DOHH2 (cell line): ENCODE measurements around the gene KIF6.

Experiments
- H3F3A ChIP-seq: fragments of 200-600 bp; sonication (generic), shearing (Covaris generic); 2 replicates; pipeline ENCODE4 v1.6.0; 2016; ENCODE audit warnings: antibody characterized with exemption, mild to moderate bottlenecking; ENCODE audit not compliant: control insufficient read depth, insufficient read depth
- H3K27ac ChIP-seq: fragments of 200-600 bp; sonication (generic); 2 replicates; pipeline ENCODE4 v1.5.1; 2014; ENCODE audit warnings: low read depth, mild to moderate bottlenecking, low read length, moderate library complexity
- H3K27me3 ChIP-seq: fragments of 200-600 bp; sonication (generic); 2 replicates; pipeline ENCODE4 v1.6.1; 2014; ENCODE audit warnings: mild to moderate bottlenecking, low read length, mixed read lengths; ENCODE audit not compliant: control insufficient read depth
- H3K36me3 ChIP-seq: fragments of 200-600 bp; sonication (generic); 2 replicates; pipeline ENCODE4 v1.6.1; 2014; ENCODE audit warnings: mild to moderate bottlenecking, low read length, moderate library complexity, mixed read lengths; ENCODE audit not compliant: control insufficient read depth
- H3K4me1 ChIP-seq: fragments of 200-600 bp; sonication (generic); 2 replicates; pipeline ENCODE4 v1.6.1; 2014; ENCODE audit warnings: mild to moderate bottlenecking, low read length, mixed read lengths; ENCODE audit not compliant: control insufficient read depth
- H3K4me2 ChIP-seq: fragments of 200-600 bp; sonication (generic); 2 replicates; pipeline ENCODE4 v1.6.0; 2014; ENCODE audit warnings: mild to moderate bottlenecking, low read length, moderate library complexity
- H3K4me3 ChIP-seq: fragments of 200-600 bp; sonication (generic); 2 replicates; pipeline ENCODE4 v1.5.1; 2014; ENCODE audit warnings: mild to moderate bottlenecking, low read length, mixed read lengths
- H3K79me2 ChIP-seq: fragments of 200-600 bp; sonication (generic); 2 replicates; pipeline ENCODE4 v1.6.1; 2014; ENCODE audit warnings: mild to moderate bottlenecking, low read length, mixed read lengths; ENCODE audit not compliant: control insufficient read depth
- H3K9me2 ChIP-seq: fragments of 200-600 bp; sonication (generic); replicated peaks from 2 replicates; pipeline ENCODE4 v1.6.1; 2014; ENCODE audit warnings: mild to moderate bottlenecking, low read length, mixed read lengths; ENCODE audit not compliant: control insufficient read depth
- H3K9me3 ChIP-seq: fragments of 200-600 bp; sonication (generic); 2 replicates; pipeline ENCODE4 v1.6.1; 2014; ENCODE audit warnings: antibody characterized with exemption, low read length, mixed read lengths; ENCODE audit not compliant: control insufficient read depth, insufficient read depth
- H4K20me1 ChIP-seq: fragments of 200-600 bp; sonication (generic); 2 replicates; pipeline ENCODE4 v1.6.0; 2014; ENCODE audit warnings: low read depth, mild to moderate bottlenecking, antibody characterized with exemption, low read length, moderate library complexity; ENCODE audit not compliant: control insufficient read depth, insufficient read depth
- EZH2phosphoT487 ChIP-seq: fragments of 200-600 bp; sonication (generic); IDR thresholded peaks from 2 replicates; pipeline ENCODE4 v1.6.1; 2017; ENCODE audit warnings: borderline replicate concordance, mild to moderate bottlenecking, antibody characterized with exemption, low read length, moderate library complexity, mixed read lengths
- TF ChIP-seq, protein P1 (sequence below): fragments of 200-600 bp; sonication (generic); IDR thresholded peaks from one replicate; pipeline ENCODE4 v1.5.1; 2014; ENCODE audit warnings: antibody characterized with exemption, mild to moderate bottlenecking, low read depth, low read length; ENCODE audit not compliant: poor library complexity, severe bottlenecking

KIF6 gene

DNA sequence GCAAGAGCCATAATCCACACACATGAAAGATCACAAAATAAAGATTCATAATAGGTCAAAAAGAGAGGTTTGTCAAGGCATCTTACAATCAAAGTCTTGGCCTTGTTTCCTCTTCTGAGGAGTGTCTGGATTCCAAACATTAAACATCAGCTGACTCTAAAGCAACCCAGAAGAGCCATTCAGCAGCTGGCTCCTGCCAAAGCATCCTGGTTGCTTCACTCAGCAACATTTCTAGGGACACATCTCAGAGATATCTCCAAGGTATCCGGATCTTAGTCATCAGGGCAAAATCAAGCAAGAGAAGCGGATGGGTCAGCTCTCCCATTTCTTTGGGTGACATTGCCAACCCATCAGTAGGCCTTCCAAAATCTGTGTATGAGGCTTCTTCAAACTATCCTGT, 139.6 kb downstream of the KIF6 start:
- H3K36me3 ChIP-seq = no peaks in the 10 kb centered on the region
- no peak overlapping the region for H3K4me2 ChIP-seq
- H3K9me3 ChIP-seq = no peaks in the 10 kb centered on the region
- H3K79me2 ChIP-seq = no peaks in the 10 kb centered on the region
- no peaks in the 10 kb centered on the region for H3K27me3 ChIP-seq
- H3K4me3 ChIP-seq = no peak overlapping the region
- no peaks in the 10 kb centered on the region for H3K9me2 ChIP-seq
- H4K20me1 ChIP-seq = no peaks in the 10 kb centered on the region
- H3K4me1 ChIP-seq = no peaks in the 10 kb centered on the region
- no peak for TF ChIP-seq EZH2phosphoT487
- TF ChIP-seq, protein P1, sequence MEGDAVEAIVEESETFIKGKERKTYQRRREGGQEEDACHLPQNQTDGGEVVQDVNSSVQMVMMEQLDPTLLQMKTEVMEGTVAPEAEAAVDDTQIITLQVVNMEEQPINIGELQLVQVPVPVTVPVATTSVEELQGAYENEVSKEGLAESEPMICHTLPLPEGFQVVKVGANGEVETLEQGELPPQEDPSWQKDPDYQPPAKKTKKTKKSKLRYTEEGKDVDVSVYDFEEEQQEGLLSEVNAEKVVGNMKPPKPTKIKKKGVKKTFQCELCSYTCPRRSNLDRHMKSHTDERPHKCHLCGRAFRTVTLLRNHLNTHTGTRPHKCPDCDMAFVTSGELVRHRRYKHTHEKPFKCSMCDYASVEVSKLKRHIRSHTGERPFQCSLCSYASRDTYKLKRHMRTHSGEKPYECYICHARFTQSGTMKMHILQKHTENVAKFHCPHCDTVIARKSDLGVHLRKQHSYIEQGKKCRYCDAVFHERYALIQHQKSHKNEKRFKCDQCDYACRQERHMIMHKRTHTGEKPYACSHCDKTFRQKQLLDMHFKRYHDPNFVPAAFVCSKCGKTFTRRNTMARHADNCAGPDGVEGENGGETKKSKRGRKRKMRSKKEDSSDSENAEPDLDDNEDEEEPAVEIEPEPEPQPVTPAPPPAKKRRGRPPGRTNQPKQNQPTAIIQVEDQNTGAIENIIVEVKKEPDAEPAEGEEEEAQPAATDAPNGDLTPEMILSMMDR = no peak
- no peak overlapping the region for H3K27ac ChIP-seq
- H3F3A ChIP-seq = no peaks in the 10 kb centered on the region

DNA sequence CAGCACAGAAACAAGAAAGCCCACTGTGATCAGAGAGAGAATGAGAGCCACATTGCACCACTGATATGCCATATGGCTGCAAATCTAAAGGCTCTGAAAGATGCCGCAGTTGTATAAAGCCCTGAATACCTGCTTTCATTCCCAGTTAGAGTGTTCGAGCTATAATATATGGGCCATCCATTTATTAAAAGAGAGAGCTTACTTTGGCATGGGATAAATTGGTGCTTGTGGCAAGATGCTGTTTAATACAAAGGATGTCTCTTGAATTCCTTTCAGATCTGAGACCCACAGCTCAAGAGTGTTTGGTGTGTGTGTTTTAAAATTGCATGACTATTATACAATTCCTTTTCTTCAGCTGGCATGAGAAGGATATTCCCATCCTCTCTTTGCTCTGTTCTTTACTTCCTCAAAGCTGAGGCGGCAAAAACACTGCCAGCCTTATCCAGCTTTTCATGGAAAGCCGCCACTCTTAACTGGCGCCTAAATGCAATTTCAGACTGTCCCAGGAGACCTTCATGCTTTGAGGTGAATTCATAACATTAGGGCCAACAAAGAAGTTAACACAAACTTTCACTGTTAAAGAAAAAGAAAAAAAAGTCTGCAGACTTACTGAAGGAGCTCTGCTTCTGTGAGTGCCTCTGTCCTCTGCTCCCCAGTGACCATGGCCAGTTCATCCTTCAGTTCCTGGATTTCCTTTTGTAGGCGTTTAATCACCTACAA, 147.6 kb downstream of the KIF6 start:
- Histone ChIP-seq H3K4me3 (no peak overlapping the region), H3K4me1 (no peaks in the 10 kb centered on the region), H3F3A (no peaks in the 10 kb centered on the region), H3K9me2 (no peaks in the 10 kb centered on the region), H3K36me3 (no peaks in the 10 kb centered on the region), H3K27ac (no peak overlapping the region), H3K27me3 (no peaks in the 10 kb centered on the region), H4K20me1 (no peaks in the 10 kb centered on the region), H3K79me2 (no peaks in the 10 kb centered on the region), H3K4me2 (no peak overlapping the region), H3K9me3 (no peaks in the 10 kb centered on the region)
- no peak for TF ChIP-seq EZH2phosphoT487
- TF ChIP-seq, protein P1 = no peak

DNA sequence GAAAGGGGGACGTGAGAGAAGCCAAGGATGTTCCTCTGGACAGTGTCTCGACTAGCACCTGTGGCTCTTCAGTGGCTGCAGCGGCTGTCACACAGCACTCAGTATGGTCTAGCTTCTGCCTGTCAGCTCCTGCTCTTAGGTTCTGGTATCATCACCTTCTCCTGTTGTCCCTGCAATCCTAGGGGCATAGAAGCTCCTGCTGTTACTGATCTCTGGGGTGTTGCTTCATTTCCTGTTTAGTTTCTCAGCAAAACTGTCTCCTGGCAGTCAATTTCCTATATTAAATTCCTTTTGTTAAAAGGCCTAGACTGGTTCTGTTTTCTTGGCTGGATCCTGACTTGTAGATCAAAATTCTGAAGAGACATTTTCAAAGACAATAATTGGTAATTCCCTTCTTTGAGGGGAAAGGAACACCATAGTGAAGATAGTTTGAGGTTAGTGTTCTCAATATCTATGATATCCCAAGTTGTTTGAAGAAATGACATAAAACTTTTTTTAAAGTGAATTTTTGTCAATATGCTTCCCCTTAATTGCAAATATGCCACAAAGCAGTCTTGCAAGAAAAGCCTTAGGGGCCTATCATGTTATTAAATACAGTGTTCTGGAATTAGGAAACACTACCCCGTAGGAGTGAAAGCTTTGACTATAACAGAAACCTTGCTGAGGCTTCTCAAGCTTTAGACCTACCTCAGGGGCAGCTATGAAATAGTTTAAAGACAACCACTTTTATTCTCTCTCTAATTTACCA, 148.5 kb downstream of the KIF6 start:
- Histone ChIP-seq H3K4me3 (no peak overlapping the region), H3K4me1 (no peaks in the 10 kb centered on the region), H3K4me2 (no peak overlapping the region)

More for the DNA sequence above, 148.5 kb downstream of the KIF6 start:
- Histone ChIP-seq H3F3A (no peaks in the 10 kb centered on the region), H3K36me3 (no peaks in the 10 kb centered on the region), H4K20me1 (no peaks in the 10 kb centered on the region), H3K9me3 (no peaks in the 10 kb centered on the region), H3K79me2 (no peaks in the 10 kb centered on the region), H3K27ac (no peak overlapping the region), H3K27me3 (no peaks in the 10 kb centered on the region), H3K9me2 (no peaks in the 10 kb centered on the region)
- no peak for TF ChIP-seq EZH2phosphoT487
- TF ChIP-seq, protein P1 = no peak
